Prostate gland (tissue), 2 donors: ENCODE results near the gene NEK7.
A peak's percentile ranks its signal among the peaks of the same experiment; 100 is the strongest.

ENCODE experiments used
- CTCF ChIP-seq, 4 experiments: fragments of 200-600 bp in 2 of 4; fragments of 450-650 bp in 2 of 4; sonication (generic) in 2 of 4; IDR thresholded peaks; 1 replicate in 3 of 4; 2 replicates in 1 of 4; pipeline ENCODE4 v1.5.1; 2016 to 2019; ENCODE audit warnings: antibody characterized with exemption in 4 of 4, mild to moderate bottlenecking in 2 of 4, moderate library complexity in 2 of 4
- POLR2A ChIP-seq: fragments of 450-650 bp; IDR thresholded peaks from one replicate; pipeline ENCODE4 v1.6.1; 2016; ENCODE audit warnings: antibody characterized with exemption, mild to moderate bottlenecking
- POLR2AphosphoS5 ChIP-seq: sonication (generic); formaldehyde crosslinking; IDR thresholded peaks from one replicate; pipeline ENCODE4 v1.6.1; 2017; ENCODE audit warnings: antibody characterized with exemption

GRCh38 chr1:198158735-198159589 lies 2.2 kb downstream of the NEK7 start:
- TF ChIP-seq CTCF (IDR thresholded peaks at IDR 0.05): no peak
- TF ChIP-seq POLR2A: peak; percentile 78
- TF ChIP-seq POLR2AphosphoS5: peak; percentile 91
